ENCODE results near the gene INTS1. TPM values are rescaled to one million over a fixed set of nuclear protein-coding genes. Genes with fewer than 3 reads are reported as not detected.

Gene INTS1
- total RNA-seq: 100 to 1,000 TPM in 1 of 2 experiments, 10 to 100 TPM in 1; 96.6 to 111 TPM
- 26.1 TPM for polyA plus RNA-seq

- Mint-ChIP-seq H3K9me3 (no peaks in the 10 kb centered on the region), H3K27ac (peak within 1 kb of the TSS in 7 of 8 donors; percentile 50 to 86 (median 72)), H3K27me3 (peaks cover 5 to 15% of the 10 kb centered on the region in 2 donors), H3K4me1 (peaks cover 16 to 47% (median 18%) of the 10 kb centered on the region in 3 donors), H3K4me3 (peak within 1 kb of the TSS; percentile 83 to 93 (median 86)), H3K36me3 (peaks cover 0 to 32% (median 4%) of the 10 kb centered on the region in 3 donors)
- Histone ChIP-seq H3K27me3 (ENCODE audit: insufficient read depth, low read length, poor library complexity, severe bottlenecking) (no peaks in the 10 kb centered on the region), H3K4me3 (ENCODE audit: low read length) (peak within 1 kb of the TSS; percentile 79), H3K4me1 (ENCODE audit: insufficient read depth, low read length) (peaks cover 31% of the 10 kb centered on the region), H3K36me3 (ENCODE audit: insufficient read depth, low read length) (peaks cover 6% of the 10 kb centered on the region), H3K9me3 (ENCODE audit: low read length) (no peaks in the 10 kb centered on the region), H3K27ac (ENCODE audit: low read depth, low read length) (peak within 1 kb of the TSS; percentile 61)
- CTCF ChIA-PET: interaction anchor here (0.7 to 1.5 kb wide), 4 partner anchors 10 to 38 kb away, joined by 3 to 4 read pairs (median 3); no protein-coding TSS in a partner anchor
- DNase-seq: peak; percentile 87 to 92 (median 87)
- POLR2A ChIA-PET: no interaction called here
Observed at GRCh38 chr7:1503816-1504775, at the start of gene INTS1. Gene INTS1 (minus strand): TSS chr7:1504389. CDS start chr7:1503960, 429 bp downstream.

- H3K36me3 ChIP-seq (ENCODE audit: insufficient read depth, low read length): no peaks in the 10 kb centered on the region
- POLR2A ChIA-PET: no interaction called here
- CTCF ChIA-PET: no interaction called here
Observed at GRCh38 chr7:1553512-1554210, 49.5 kb upstream of the INTS1 start.

GRCh38 chr7:1552200-1552599 is 48.0 kb upstream of the INTS1 start:
- Mint-ChIP-seq H3K27me3 (peaks cover 0 to 5% of the 10 kb centered on the region in 2 donors), H3K9me3 (no peaks in the 10 kb centered on the region), H3K4me1 (peaks cover 0 to 3% (median 0%) of the 10 kb centered on the region in 3 donors), H3K27ac (no peak overlapping the region), H3K4me3 (no peak overlapping the region), H3K36me3 (no peaks in the 10 kb centered on the region)
- Histone ChIP-seq H3K27me3 (ENCODE audit: insufficient read depth, low read length, poor library complexity, severe bottlenecking) (no peaks in the 10 kb centered on the region), H3K4me1 (ENCODE audit: insufficient read depth, low read length) (no peaks in the 10 kb centered on the region), H3K27ac (ENCODE audit: low read depth, low read length) (no peak overlapping the region), H3K4me3 (ENCODE audit: low read length) (no peak overlapping the region), H3K36me3 (ENCODE audit: insufficient read depth, low read length) (no peaks in the 10 kb centered on the region), H3K9me3 (ENCODE audit: low read length) (no peaks in the 10 kb centered on the region)
- DNase-seq: no peak
- ChIA-PET CTCF (no interaction called here), POLR2A (no interaction called here)

More at GRCh38 chr7:1553512-1554210, 49.5 kb upstream of the INTS1 start:
- peaks cover 0 to 5% of the 10 kb centered on the region in 2 donors for H3K27me3 Mint-ChIP-seq
- DNase-seq: no peak
- no peak overlapping the region for H3K4me3 Mint-ChIP-seq
- no peak overlapping the region for H3K27ac Mint-ChIP-seq
- Histone ChIP-seq H3K4me1 (ENCODE audit: insufficient read depth, low read length) (no peaks in the 10 kb centered on the region), H3K4me3 (ENCODE audit: low read length) (no peak overlapping the region), H3K27me3 (ENCODE audit: insufficient read depth, low read length, poor library complexity, severe bottlenecking) (no peaks in the 10 kb centered on the region), H3K9me3 (ENCODE audit: low read length) (no peaks in the 10 kb centered on the region), H3K27ac (ENCODE audit: low read depth, low read length) (no peak overlapping the region)
- H3K9me3 Mint-ChIP-seq: no peaks in the 10 kb centered on the region
- H3K4me1 Mint-ChIP-seq: peaks cover 0 to 3% (median 0%) of the 10 kb centered on the region in 3 donors
- no peaks in the 10 kb centered on the region for H3K36me3 Mint-ChIP-seq

- CTCF ChIA-PET: no interaction called here
- H3K9me3 ChIP-seq (ENCODE audit: low read length): no peaks in the 10 kb centered on the region
Observed at GRCh38 chr7:1550846-1551155, 46.6 kb upstream of the INTS1 start.

GRCh38 chr7:1550005-1550845 is 46.0 kb upstream of the INTS1 start:
- Histone ChIP-seq H3K36me3 (ENCODE audit: insufficient read depth, low read length) (no peaks in the 10 kb centered on the region), H3K9me3 (ENCODE audit: low read length) (no peaks in the 10 kb centered on the region), H3K27ac (ENCODE audit: low read depth, low read length) (no peak overlapping the region), H3K27me3 (ENCODE audit: insufficient read depth, low read length, poor library complexity, severe bottlenecking) (no peaks in the 10 kb centered on the region), H3K4me3 (ENCODE audit: low read length) (no peak overlapping the region), H3K4me1 (ENCODE audit: insufficient read depth, low read length) (no peaks in the 10 kb centered on the region)
- CTCF ChIA-PET: no interaction called here
- no peak for DNase-seq
- peak overlapping the region in 1 of 7 donors; percentile 23 for H3K4me3 Mint-ChIP-seq
- H3K4me1 Mint-ChIP-seq: no peaks in the 10 kb centered on the region
- H3K27me3 Mint-ChIP-seq: peaks cover 0 to 2% of the 10 kb centered on the region in 2 donors
- no peak overlapping the region for H3K27ac Mint-ChIP-seq
- H3K9me3 Mint-ChIP-seq: no peaks in the 10 kb centered on the region
- no peaks in the 10 kb centered on the region for H3K36me3 Mint-ChIP-seq
- POLR2A ChIA-PET: no interaction called here

More at GRCh38 chr7:1550846-1551155, 46.6 kb upstream of the INTS1 start:
- no peaks in the 10 kb centered on the region for H3K4me1 Mint-ChIP-seq
- no peaks in the 10 kb centered on the region for H3K9me3 Mint-ChIP-seq
- Histone ChIP-seq H3K27me3 (ENCODE audit: insufficient read depth, low read length, poor library complexity, severe bottlenecking) (no peaks in the 10 kb centered on the region), H3K4me3 (ENCODE audit: low read length) (no peak overlapping the region), H3K36me3 (ENCODE audit: insufficient read depth, low read length) (no peaks in the 10 kb centered on the region), H3K4me1 (ENCODE audit: insufficient read depth, low read length) (no peaks in the 10 kb centered on the region), H3K27ac (ENCODE audit: low read depth, low read length) (no peak overlapping the region)
- no peak for DNase-seq
- H3K27me3 Mint-ChIP-seq: peaks cover 0 to 2% of the 10 kb centered on the region in 2 donors
- peak overlapping the region in 2 of 8 donors; percentile 81 to 91 for H3K27ac Mint-ChIP-seq
- peak overlapping the region in 1 of 7 donors; percentile 23 for H3K4me3 Mint-ChIP-seq
- POLR2A ChIA-PET: no interaction called here
- H3K36me3 Mint-ChIP-seq: no peaks in the 10 kb centered on the region

- Mint-ChIP-seq H3K4me3 (no peak overlapping the region), H3K9me3 (no peaks in the 10 kb centered on the region), H3K27me3 (peaks cover 0 to 2% of the 10 kb centered on the region in 2 donors), H3K27ac (no peak overlapping the region), H3K36me3 (peaks cover 0 to 2% (median 0%) of the 10 kb centered on the region in 3 donors), H3K4me1 (no peaks in the 10 kb centered on the region)
- CTCF ChIA-PET: interaction anchor here (1.9 kb wide), 1 partner anchor 13 kb away, joined by 5 read pairs; no protein-coding TSS in a partner anchor
- Histone ChIP-seq H3K4me3 (ENCODE audit: low read length) (no peak overlapping the region), H3K4me1 (ENCODE audit: insufficient read depth, low read length) (no peaks in the 10 kb centered on the region), H3K27ac (ENCODE audit: low read depth, low read length) (no peak overlapping the region), H3K27me3 (ENCODE audit: insufficient read depth, low read length, poor library complexity, severe bottlenecking) (no peaks in the 10 kb centered on the region), H3K9me3 (ENCODE audit: low read length) (no peaks in the 10 kb centered on the region), H3K36me3 (ENCODE audit: insufficient read depth, low read length) (no peaks in the 10 kb centered on the region)
- POLR2A ChIA-PET: no interaction called here
- no peak for DNase-seq
Observed at GRCh38 chr7:1549357-1550004, 45.3 kb upstream of the INTS1 start.

GRCh38 chr7:1548944-1549343 is 44.8 kb upstream of the INTS1 start:
- Histone ChIP-seq H3K36me3 (ENCODE audit: insufficient read depth, low read length) (no peaks in the 10 kb centered on the region), H3K27ac (ENCODE audit: low read depth, low read length) (no peak overlapping the region), H3K4me1 (ENCODE audit: insufficient read depth, low read length) (no peaks in the 10 kb centered on the region), H3K9me3 (ENCODE audit: low read length) (no peaks in the 10 kb centered on the region), H3K4me3 (ENCODE audit: low read length) (no peak overlapping the region), H3K27me3 (ENCODE audit: insufficient read depth, low read length, poor library complexity, severe bottlenecking) (no peaks in the 10 kb centered on the region)
- Mint-ChIP-seq H3K4me1 (no peaks in the 10 kb centered on the region), H3K27ac (no peak overlapping the region), H3K9me3 (no peaks in the 10 kb centered on the region), H3K36me3 (peaks cover 0 to 2% (median 0%) of the 10 kb centered on the region in 3 donors), H3K27me3 (peaks cover 0 to 2% of the 10 kb centered on the region in 2 donors), H3K4me3 (no peak overlapping the region)
- no peak for DNase-seq
- CTCF ChIA-PET: interaction anchor here (1.9 kb wide), 1 partner anchor 14 kb away, joined by 5 read pairs; no protein-coding TSS in a partner anchor
- POLR2A ChIA-PET: no interaction called here
